ENCODE results near the gene PACRG. TPM values are rescaled to one million over a fixed set of nuclear protein-coding genes. Genes with fewer than 3 reads are reported as not detected.

PACRG gene
- total RNA-seq, 4 donors from 2014 or later, result 1.7 to 7.7 (median 3.7) TPM

DNA sequence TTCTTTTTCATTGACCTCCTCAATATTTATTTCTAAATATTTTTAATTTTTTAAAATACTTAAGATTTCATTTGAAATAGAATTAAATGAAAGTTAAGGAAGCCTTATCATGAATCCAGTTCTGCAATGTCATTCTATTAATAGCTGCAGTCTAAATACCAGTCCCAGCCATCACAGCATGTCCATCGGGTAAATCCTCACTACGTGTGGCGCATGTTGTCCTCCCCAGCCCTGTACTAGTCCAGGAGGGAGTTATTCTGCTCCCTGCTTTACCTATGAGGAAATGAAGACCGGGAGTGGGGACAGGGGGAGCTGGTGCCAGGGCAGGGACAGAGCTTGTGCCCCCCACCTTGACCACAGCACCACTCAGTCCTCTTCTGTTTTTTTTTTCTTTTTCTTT lies 561.7 kb downstream of the PACRG start:
- Histone ChIP-seq H3K9me3 (no peaks in the 10 kb centered on the region), H3K4me1 (no peaks in the 10 kb centered on the region), H3K27ac (no peak overlapping the region), H3K27me3 (no peaks in the 10 kb centered on the region), H3K4me3 (replicated peaks in 1 of 3) (no peak overlapping the region), H3K36me3 (no peaks in the 10 kb centered on the region)
- DNase-seq, result no peak
- intact Hi-C loops (cut with DNase I), result no loop called here
- TF ChIP-seq, protein P1, sequence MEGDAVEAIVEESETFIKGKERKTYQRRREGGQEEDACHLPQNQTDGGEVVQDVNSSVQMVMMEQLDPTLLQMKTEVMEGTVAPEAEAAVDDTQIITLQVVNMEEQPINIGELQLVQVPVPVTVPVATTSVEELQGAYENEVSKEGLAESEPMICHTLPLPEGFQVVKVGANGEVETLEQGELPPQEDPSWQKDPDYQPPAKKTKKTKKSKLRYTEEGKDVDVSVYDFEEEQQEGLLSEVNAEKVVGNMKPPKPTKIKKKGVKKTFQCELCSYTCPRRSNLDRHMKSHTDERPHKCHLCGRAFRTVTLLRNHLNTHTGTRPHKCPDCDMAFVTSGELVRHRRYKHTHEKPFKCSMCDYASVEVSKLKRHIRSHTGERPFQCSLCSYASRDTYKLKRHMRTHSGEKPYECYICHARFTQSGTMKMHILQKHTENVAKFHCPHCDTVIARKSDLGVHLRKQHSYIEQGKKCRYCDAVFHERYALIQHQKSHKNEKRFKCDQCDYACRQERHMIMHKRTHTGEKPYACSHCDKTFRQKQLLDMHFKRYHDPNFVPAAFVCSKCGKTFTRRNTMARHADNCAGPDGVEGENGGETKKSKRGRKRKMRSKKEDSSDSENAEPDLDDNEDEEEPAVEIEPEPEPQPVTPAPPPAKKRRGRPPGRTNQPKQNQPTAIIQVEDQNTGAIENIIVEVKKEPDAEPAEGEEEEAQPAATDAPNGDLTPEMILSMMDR (IDR thresholded peaks at IDR 0.05), result no peak
- TF ChIP-seq POLR2A (IDR thresholded peaks at IDR 0.05), result no peak
- 97% methylated on average over 4 of the region's 4 CpGs for WGBS, 2 donors

DNA sequence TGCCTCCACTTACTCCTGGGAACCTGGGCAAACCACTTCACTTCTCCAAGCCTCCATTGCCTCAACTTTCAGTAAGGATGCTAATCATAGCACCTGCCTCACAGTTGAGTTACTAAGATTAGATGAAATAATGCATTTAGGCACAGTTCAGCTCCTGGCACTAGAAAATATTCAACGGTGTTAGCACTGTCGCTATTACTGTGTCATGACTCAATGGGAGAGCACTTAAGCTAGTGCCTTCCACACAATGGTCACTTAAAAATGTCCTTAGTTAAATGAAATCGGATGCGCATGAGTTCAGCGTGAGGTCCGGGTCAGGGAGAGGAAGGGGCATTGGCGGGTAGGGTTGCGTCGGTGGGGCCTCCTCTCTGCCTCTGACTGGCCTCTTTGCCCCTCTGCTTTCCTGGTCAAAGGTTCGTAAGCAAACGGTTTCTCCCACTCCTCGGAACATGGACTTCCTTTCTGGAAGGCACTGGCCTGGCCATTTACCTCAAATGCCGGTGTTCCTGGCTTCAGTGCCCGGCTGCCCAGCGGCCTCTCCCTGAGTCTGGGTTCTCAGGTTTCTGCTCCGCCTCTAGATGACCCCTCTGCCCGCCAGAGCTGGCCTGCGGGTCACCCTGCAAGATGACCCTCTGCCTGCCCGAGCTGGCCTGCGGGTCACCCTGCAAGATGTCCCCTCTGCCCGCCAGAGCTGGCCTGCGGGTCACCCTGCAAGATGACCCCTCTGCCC lies 562.9 kb downstream of the PACRG start:
- no peaks in the 10 kb centered on the region for H3K27me3 ChIP-seq
- no peaks in the 10 kb centered on the region for H3K9me3 ChIP-seq
- no peak for DNase-seq
- no peak for TF ChIP-seq POLR2A (IDR thresholded peaks at IDR 0.05)
- TF ChIP-seq, protein P1 (IDR thresholded peaks at IDR 0.05), result no peak
- H3K4me3 ChIP-seq (replicated peaks in 1 of 3), result no peak overlapping the region
- no peaks in the 10 kb centered on the region for H3K36me3 ChIP-seq
- 90 to 98% methylated on average over 14 to 20 of the region's 22 CpGs for WGBS, 2 donors
- no peak overlapping the region for H3K27ac ChIP-seq
- H3K4me1 ChIP-seq, result no peaks in the 10 kb centered on the region
- intact Hi-C loops (cut with DNase I), result no loop called here

DNA sequence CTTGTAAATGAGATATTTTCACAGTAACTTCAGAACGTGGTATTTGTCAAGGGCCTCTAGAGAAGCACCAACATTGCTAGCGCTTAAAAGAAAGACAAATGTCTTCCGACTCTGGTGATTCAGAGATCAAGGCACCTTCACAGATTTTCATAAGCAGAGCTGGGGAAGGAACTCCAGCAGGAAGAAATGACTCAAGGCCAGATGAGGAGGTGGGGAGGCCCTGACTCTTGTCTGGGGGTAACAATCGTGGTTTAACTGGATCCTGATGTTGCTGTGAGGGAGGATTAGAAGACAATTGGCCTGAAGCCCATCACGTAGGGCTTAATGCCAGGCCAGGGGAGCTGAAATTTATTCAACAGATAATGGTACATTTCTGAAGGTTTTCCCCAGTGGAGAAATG lies 563.8 kb downstream of the PACRG start:
- Histone ChIP-seq H3K36me3 (no peaks in the 10 kb centered on the region), H3K27ac (no peak overlapping the region), H3K4me1 (no peaks in the 10 kb centered on the region), H3K9me3 (no peaks in the 10 kb centered on the region), H3K4me3 (replicated peaks in 1 of 3) (no peak overlapping the region), H3K27me3 (no peaks in the 10 kb centered on the region)
- DNase-seq, result no peak
- intact Hi-C loops (cut with DNase I), result no loop called here
- TF ChIP-seq POLR2A (IDR thresholded peaks at IDR 0.05), result no peak
- TF ChIP-seq, protein P1 (IDR thresholded peaks at IDR 0.05), result no peak
- WGBS, 2 donors, result 68 to 85% methylated on average over 5 of the region's 5 CpGs

DNA sequence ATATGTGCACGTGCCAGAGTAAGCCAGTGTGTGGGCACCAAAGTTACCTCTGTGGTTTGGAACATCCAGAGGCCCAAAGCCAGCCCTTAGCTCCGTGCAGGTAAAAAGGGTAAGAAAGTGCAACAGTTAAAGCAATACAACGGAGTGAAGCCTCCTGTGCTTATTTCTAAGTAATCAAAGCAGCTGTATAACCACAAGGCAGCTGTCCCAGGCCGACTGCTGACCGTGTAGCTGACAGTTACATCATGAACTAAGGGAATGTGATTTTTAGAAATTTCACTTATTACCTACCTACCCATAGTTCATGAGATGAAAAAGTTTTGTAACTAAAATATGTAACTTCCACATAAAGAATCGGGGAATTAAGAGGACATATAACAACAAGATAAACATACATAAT lies 565.5 kb downstream of the PACRG start:
- no peaks in the 10 kb centered on the region for H3K4me1 ChIP-seq
- H3K4me3 ChIP-seq (replicated peaks in 1 of 3), result no peak overlapping the region
- H3K9me3 ChIP-seq, result no peaks in the 10 kb centered on the region
- DNase-seq, result no peak
- H3K27me3 ChIP-seq, result no peaks in the 10 kb centered on the region
- 86 to 92% methylated on average over 6 of the region's 6 CpGs for WGBS, 2 donors
- H3K27ac ChIP-seq, result no peak overlapping the region
- TF ChIP-seq POLR2A (IDR thresholded peaks at IDR 0.05), result no peak
- TF ChIP-seq, protein P1 (IDR thresholded peaks at IDR 0.05), result no peak
- intact Hi-C loops (cut with DNase I), result no loop called here
- H3K36me3 ChIP-seq, result no peaks in the 10 kb centered on the region

DNA sequence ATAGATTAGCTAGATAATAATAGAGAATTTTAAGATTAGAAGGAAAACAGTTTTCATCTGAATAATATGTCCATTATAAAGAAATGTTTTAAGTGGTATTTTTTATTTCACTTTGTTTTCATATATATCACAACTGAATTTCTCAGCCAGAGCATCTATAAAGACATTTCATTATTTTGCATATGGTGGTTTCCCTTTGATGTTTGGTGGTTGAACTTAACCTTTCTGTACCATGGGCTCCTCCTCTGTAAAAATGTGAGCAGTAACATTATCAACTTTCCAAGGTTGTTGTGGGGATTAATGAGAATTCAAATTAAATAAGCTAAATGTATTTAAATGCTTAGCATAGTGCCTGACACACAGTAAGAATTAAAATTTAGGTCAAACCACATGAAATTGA lies 567.0 kb downstream of the PACRG start:
- H3K4me1 ChIP-seq, result no peaks in the 10 kb centered on the region
- no peaks in the 10 kb centered on the region for H3K27me3 ChIP-seq
- H3K4me3 ChIP-seq (replicated peaks in 1 of 3), result no peak overlapping the region
- DNase-seq, result no peak
- TF ChIP-seq, protein P1 (IDR thresholded peaks at IDR 0.05), result no peak
- no peak overlapping the region for H3K27ac ChIP-seq
- intact Hi-C loops (cut with DNase I), result no loop called here
- H3K36me3 ChIP-seq, result no peaks in the 10 kb centered on the region
- no peaks in the 10 kb centered on the region for H3K9me3 ChIP-seq
